Measurements from ENCODE around the gene ZNF184. TPM values are rescaled to one million over a fixed set of nuclear protein-coding genes. Genes with fewer than 3 reads are reported as not detected.

Gene ZNF184
- total and polyA plus RNA-seq, 10 of the 15 experiments (the other 5 are each of a cell fraction or from before 2014, with no cell fraction given) = 4.1 to 15.1 (median 8.3) TPM

- CTCF ChIA-PET = interaction anchor here (0.6 kb wide), 1 partner anchor 1293 kb away, joined by 4 read pairs; no protein-coding TSS in a partner anchor
These were observed 4.6 kb downstream of the ZNF184 start for GRCh38 chr6:27468334-27468733.

More at GRCh38 chr6:27468334-27468733, 4.6 kb downstream of the ZNF184 start:
- RAD21 ChIA-PET (ENCODE audit: unreplicated experiment) = interaction anchor here (0.7 kb wide), 2 partner anchors 34 to 218 kb away, joined by 3 read pairs; no protein-coding TSS in a partner anchor
- no peak for TF ChIP-seq BACH1 (IDR thresholded peaks at IDR 0.05; ENCODE audit: borderline replicate concordance)
- TF ChIP-seq NRF1 (conservative IDR thresholded peaks at IDR 0.05; ENCODE audit: low read depth, low read length) = no peak
- no peak for TF ChIP-seq ZBTB40 (IDR thresholded peaks at IDR 0.05; ENCODE audit: borderline replicate concordance)
- TF ChIP-seq SIN3A (IDR thresholded peaks at IDR 0.05; ENCODE audit: low read depth, low read length) = no peak
- no peak for TF ChIP-seq CEBPZ (IDR thresholded peaks at IDR 0.05; ENCODE audit: low read depth, low read length)
- no peak for TF ChIP-seq SMAD5 (IDR thresholded peaks at IDR 0.05; ENCODE audit: low read depth)
- TF ChIP-seq BCLAF1 (IDR thresholded peaks at IDR 0.05) = no peak
- TF ChIP-seq NBN (IDR thresholded peaks at IDR 0.05) = no peak
- H3K27ac ChIP-seq (ENCODE audit: control insufficient read depth, insufficient read depth) = no peak overlapping the region
- ATAC-seq (no peak), FAIRE-seq (no peak), DNase-seq (ENCODE audit: low read depth, low spot score) (no peak)
- intact Hi-C loops (cut with micrococcal nuclease; ENCODE audit: unreplicated experiment) (no loop called here), in situ Hi-C loops (cut with MboI) (no loop called here)
- POLR2A ChIA-PET = no interaction called here
- H3K9me3 ChIP-seq (replicated peaks; ENCODE audit: control insufficient read depth, insufficient read depth, low read length) = peaks cover 18% of the 10 kb centered on the region
- no peak overlapping the region for H3K4me3 ChIP-seq
- no TSS peak for BruUV-seq (replicated peaks)
- SMC1A ChIA-PET (ENCODE audit: uncharacterized antibody, unreplicated experiment) = interaction anchor here (0.5 kb wide), 1 partner anchor 66 kb away, joined by 3 read pairs; no protein-coding TSS in a partner anchor
- no peak overlapping the region for H3K9ac ChIP-seq (ENCODE audit: control insufficient read depth, insufficient read depth, low read length)
- no peak overlapping the region for H2AFZ ChIP-seq (ENCODE audit: control insufficient read depth, low read depth, low read length)
- H3K27me3 ChIP-seq (replicated peaks in 1 of 2; ENCODE audit: control insufficient read depth in 2 of 2, insufficient read depth in 2 of 2, low read length in 1 of 2) = no peaks in the 10 kb centered on the region
- peaks cover 0 to 16% of the 10 kb centered on the region in 2 experiments; a peak in 2 of 4 replicates for H3K36me3 ChIP-seq (ENCODE audit: control insufficient read depth in 2 of 2, insufficient read depth in 2 of 2, low read length in 1 of 2)
- H3K4me2 ChIP-seq (ENCODE audit: control insufficient read depth, insufficient read depth) = no peak overlapping the region
- 0 out of 2 replicates have a peak, but pooled peaks cover 3% of the 10 kb centered on the region for H3K4me1 ChIP-seq (ENCODE audit: control insufficient read depth, insufficient read depth, low read length)
- H4K20me1 ChIP-seq (ENCODE audit: control insufficient read depth, insufficient read depth) = no peaks in the 10 kb centered on the region
- peaks cover 31% of the 10 kb centered on the region for H3K79me2 ChIP-seq (ENCODE audit: control insufficient read depth, insufficient read depth, low read length)

Measured in GM12878 (cell line).